Esophagus muscularis mucosa (tissue), 4 donors: ENCODE measurements around the gene HOXD9. TPM values are rescaled to one million over a fixed set of nuclear protein-coding genes. Genes with fewer than 3 reads are reported as not detected.

ENCODE experiments used
- DNase-seq: peaks from one replicate; pipeline ENCODE4 v3.0.0-alpha.2; 2017; ENCODE audit errors: extremely low spot score
- H3K27ac ChIP-seq, 4 donors: fragments of 200-600 bp; sonication (generic); replicated peaks in 1 of 4; 1 replicate in 3 of 4; 2 replicates in 1 of 4; pipeline ENCODE4 v1.5.1; 2016 to 2019; ENCODE audit warnings: mild to moderate bottlenecking in 1 of 4
- H3K27me3 ChIP-seq, 4 donors: fragments of 200-600 bp; sonication (generic); one replicate each; pipeline versions ENCODE4 v1.5.1 to v1.6.0; 2016 to 2019
- H3K36me3 ChIP-seq, 4 donors: fragments of 200-600 bp; sonication (generic); one replicate each; pipeline ENCODE4 v1.5.1; 2016 to 2019
- H3K4me1 ChIP-seq, 4 donors: fragments of 200-600 bp; sonication (generic); one replicate each; pipeline ENCODE4 v1.5.1; 2016 to 2019
- H3K4me3 ChIP-seq, 4 donors: fragments of 200-600 bp; sonication (generic); 1 replicate in 2 of 4; 2 replicates in 2 of 4; pipeline ENCODE4 v1.5.1; 2016 to 2019; ENCODE audit warnings: mild to moderate bottlenecking in 4 of 4, moderate library complexity in 1 of 4
- H3K9me3 ChIP-seq, 4 donors: fragments of 200-600 bp; sonication (generic); 1 replicate in 3 of 4; 2 replicates in 1 of 4; pipeline ENCODE4 v1.5.1; 2016 to 2019
- EP300 ChIP-seq: sonication (generic); formaldehyde crosslinking; IDR thresholded peaks from one replicate; pipeline ENCODE4 v1.6.1; 2017; ENCODE audit warnings: antibody characterized with exemption
- POLR2A ChIP-seq: fragments of 450-650 bp; IDR thresholded peaks from one replicate; pipeline ENCODE4 v1.6.1; 2017; ENCODE audit warnings: antibody characterized with exemption, moderate library complexity, mild to moderate bottlenecking, low read depth
- POLR2AphosphoS5 ChIP-seq, 2 donors: sonication (generic); formaldehyde crosslinking; IDR thresholded peaks; one replicate each; pipeline ENCODE4 v1.6.1; 2017; ENCODE audit warnings: antibody characterized with exemption in 2 of 2
- whole genome bisulfite sequencing: methylation state at CpG from one replicate; pipeline ENCODE4 v1.1.5; 2018; 5-methylcytosine and 5-hydroxymethylcytosine counted together
- intact Hi-C: fragments of 100-400 bp; cut with DNase I; formaldehyde crosslinking; loops from one replicate; pipeline ENCODE4 v1.15.1; 2023
- total RNA-seq, 4 donors: library from RNA; depleted of rRNA; stranded (reverse); fragments of >200 nt; gene quantifications; one replicate each; pipeline versions ENCODE4 v1.1.0 to v1.2.1, GENCODE V29; 2016
- TF ChIP-seq, protein P1 (sequence below), 3 experiments: fragments of 200-600 bp in 2 of 3; fragments of 450-650 bp in 1 of 3; sonication (generic) in 2 of 3; IDR thresholded peaks; one replicate each; pipeline ENCODE4 v1.5.1; 2017 to 2019; ENCODE audit warnings: antibody characterized with exemption in 3 of 3, mild to moderate bottlenecking in 2 of 3, moderate library complexity in 1 of 3

HOXD9 gene
- total RNA-seq, 4 donors from 2014 or later: 0.83 to 2.2 (median 0.99) TPM

DNA sequence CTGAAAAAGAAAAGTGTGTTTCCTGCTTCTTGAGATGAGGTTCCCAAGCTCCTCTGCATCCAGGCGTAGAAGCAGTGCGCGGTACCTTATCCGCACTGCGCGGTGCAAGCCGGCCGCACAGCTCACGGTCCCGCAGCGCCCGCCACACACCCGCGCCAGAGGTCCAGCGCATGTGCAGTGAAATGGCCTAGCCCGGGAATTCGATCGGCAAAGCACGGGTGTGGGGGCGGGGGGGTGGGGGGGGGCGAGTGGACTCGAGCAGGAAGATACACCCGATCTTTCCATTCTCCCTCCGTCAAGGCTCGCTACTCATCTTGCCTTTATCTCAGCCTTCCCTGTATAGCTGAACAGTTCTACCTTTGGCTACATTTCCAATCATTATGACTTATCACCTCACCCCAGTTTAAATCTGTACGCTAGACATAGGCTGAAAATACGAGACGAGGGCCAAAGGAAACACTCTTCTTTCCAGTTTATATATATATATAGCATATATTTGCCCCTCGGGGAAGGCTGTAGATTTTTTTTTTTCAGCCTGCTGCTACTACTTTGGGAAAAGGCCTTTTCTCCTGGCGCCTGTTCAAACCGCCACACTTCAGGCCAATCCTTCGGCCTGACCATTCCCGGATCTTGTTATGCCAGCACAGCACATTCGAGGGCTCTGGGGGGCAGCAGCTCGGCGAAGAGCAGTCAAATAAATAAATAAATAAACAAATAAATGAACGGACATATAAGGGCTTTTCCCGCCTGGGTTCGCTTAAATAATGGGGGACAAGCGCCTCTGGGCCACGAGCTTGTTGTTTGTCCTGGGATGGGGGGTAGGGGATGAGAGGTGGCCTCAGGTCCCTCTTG is 17.4 kb downstream of the HOXD9 start:
- H3K9me3 ChIP-seq: no peaks in the 10 kb centered on the region
- intact Hi-C loops: loop anchor here (2.0 to 5.0 kb wide), 3 partner anchors 317 to 499 kb away; no protein-coding TSS in a partner anchor
- peak overlapping the region; percentile 49 to 65 (median 54) for H3K4me3 ChIP-seq
- H3K27ac ChIP-seq: peak overlapping the region in 3 of 4 donors; percentile 22 to 65 (median 37)
- H3K27me3 ChIP-seq: peaks cover 14 to 91% (median 52%) of the 10 kb centered on the region in 4 donors
- H3K4me1 ChIP-seq: peaks cover 22 to 41% (median 31%) of the 10 kb centered on the region in 4 donors
- H3K36me3 ChIP-seq: no peaks in the 10 kb centered on the region
- TF ChIP-seq EP300 (no peak), POLR2AphosphoS5 (IDR thresholded peaks at IDR 0.05) (no peak), POLR2A (no peak)
- TF ChIP-seq, protein P1, sequence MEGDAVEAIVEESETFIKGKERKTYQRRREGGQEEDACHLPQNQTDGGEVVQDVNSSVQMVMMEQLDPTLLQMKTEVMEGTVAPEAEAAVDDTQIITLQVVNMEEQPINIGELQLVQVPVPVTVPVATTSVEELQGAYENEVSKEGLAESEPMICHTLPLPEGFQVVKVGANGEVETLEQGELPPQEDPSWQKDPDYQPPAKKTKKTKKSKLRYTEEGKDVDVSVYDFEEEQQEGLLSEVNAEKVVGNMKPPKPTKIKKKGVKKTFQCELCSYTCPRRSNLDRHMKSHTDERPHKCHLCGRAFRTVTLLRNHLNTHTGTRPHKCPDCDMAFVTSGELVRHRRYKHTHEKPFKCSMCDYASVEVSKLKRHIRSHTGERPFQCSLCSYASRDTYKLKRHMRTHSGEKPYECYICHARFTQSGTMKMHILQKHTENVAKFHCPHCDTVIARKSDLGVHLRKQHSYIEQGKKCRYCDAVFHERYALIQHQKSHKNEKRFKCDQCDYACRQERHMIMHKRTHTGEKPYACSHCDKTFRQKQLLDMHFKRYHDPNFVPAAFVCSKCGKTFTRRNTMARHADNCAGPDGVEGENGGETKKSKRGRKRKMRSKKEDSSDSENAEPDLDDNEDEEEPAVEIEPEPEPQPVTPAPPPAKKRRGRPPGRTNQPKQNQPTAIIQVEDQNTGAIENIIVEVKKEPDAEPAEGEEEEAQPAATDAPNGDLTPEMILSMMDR (IDR thresholded peaks at IDR 0.05): no peak
- WGBS: 18% methylated on average over 25 of the region's 41 CpGs
- DNase-seq: no peak

DNA sequence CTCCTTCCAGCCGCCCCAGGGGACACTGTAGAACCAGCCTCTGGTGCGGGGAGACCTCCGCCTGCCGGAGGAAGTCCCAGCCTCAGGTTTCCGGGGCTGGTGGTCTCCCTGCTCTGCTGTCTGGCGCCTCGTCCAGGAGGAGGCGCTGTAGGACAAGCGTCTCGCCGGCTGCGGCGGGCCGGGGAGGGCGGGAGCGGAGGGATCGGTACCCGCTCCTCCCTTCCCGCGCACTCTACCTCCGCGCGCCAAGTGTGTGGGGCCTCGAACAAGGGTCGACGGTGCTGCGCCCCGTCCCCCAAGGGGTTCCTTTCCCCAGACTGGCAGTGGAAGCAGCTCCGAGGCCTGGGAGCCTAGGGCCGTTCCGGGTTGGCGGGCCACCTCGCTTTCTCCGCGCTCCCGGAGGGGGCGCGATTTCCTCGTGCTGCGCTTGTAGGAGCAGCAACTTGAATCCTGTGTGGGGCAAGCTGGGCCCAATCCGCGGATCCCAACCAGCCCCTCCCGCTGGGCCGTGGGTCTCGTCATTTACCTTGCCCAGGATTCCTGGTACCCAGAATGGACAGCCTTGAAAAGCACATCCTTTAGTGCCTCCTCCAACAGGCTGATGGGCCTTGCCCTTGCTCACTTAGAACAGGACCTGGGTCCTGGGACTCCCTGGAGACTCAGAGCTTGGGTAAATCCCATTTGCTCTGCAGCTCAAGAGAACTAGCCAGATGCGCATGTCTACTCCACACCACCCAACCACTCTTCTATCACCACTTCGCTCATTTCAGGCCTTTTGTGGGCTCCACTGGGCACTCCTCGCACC is 18.2 kb downstream of the HOXD9 start:
- H3K9me3 ChIP-seq: no peaks in the 10 kb centered on the region
- H3K4me3 ChIP-seq: peak overlapping the region; percentile 49 to 65 (median 54)
- TF ChIP-seq, protein P1 (IDR thresholded peaks at IDR 0.05): peak; percentile 75 to 92 (median 87)
- no peak for TF ChIP-seq POLR2A
- no peaks in the 10 kb centered on the region for H3K36me3 ChIP-seq
- peak overlapping the region in 3 of 4 donors; percentile 22 to 37 (median 35) for H3K27ac ChIP-seq
- peaks cover 22 to 41% (median 30%) of the 10 kb centered on the region in 4 donors for H3K4me1 ChIP-seq
- H3K27me3 ChIP-seq: peaks cover 14 to 91% (median 51%) of the 10 kb centered on the region in 4 donors
- intact Hi-C loops: loop anchor here (2.0 to 5.0 kb wide), 3 partner anchors 317 to 498 kb away; no protein-coding TSS in a partner anchor
- WGBS: 11% methylated on average over 25 of the region's 48 CpGs
- DNase-seq: no peak

DNA sequence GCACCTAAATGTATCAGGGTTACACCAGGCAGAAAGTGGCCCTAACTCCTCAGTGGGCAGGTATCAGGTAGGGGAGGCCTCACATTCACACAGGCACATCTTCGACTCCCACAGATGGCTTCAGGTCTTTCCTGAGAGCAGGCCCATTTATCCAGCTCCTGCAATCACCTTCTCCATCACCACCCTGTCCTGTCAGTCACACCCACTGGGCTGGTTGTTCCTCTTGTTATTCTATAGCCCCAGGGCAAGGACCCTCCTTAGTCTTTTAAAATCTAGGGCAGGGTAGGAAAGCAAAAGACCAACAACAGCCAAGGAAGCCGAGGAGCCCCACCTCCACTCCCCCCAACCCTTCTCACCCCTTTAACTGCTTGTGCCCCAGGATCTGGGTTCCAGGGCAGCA is 19.8 kb downstream of the HOXD9 start:
- Histone ChIP-seq H3K9me3 (no peaks in the 10 kb centered on the region), H3K4me1 (peaks cover 17 to 29% (median 19%) of the 10 kb centered on the region in 4 donors), H3K4me3 (no peak overlapping the region), H3K36me3 (no peaks in the 10 kb centered on the region), H3K27me3 (peaks cover 8 to 91% (median 44%) of the 10 kb centered on the region in 4 donors), H3K27ac (no peak overlapping the region)
- 88% methylated on average over 2 of the region's 2 CpGs for WGBS
- intact Hi-C loops: loop anchor here (5.0 kb wide), 1 partner anchor 315 kb away; no protein-coding TSS in a partner anchor
- no peak for DNase-seq
- TF ChIP-seq, protein P1 (IDR thresholded peaks at IDR 0.05): no peak
- TF ChIP-seq EP300: no peak
- no peak for TF ChIP-seq POLR2A
- TF ChIP-seq POLR2AphosphoS5 (IDR thresholded peaks at IDR 0.05): no peak

DNA sequence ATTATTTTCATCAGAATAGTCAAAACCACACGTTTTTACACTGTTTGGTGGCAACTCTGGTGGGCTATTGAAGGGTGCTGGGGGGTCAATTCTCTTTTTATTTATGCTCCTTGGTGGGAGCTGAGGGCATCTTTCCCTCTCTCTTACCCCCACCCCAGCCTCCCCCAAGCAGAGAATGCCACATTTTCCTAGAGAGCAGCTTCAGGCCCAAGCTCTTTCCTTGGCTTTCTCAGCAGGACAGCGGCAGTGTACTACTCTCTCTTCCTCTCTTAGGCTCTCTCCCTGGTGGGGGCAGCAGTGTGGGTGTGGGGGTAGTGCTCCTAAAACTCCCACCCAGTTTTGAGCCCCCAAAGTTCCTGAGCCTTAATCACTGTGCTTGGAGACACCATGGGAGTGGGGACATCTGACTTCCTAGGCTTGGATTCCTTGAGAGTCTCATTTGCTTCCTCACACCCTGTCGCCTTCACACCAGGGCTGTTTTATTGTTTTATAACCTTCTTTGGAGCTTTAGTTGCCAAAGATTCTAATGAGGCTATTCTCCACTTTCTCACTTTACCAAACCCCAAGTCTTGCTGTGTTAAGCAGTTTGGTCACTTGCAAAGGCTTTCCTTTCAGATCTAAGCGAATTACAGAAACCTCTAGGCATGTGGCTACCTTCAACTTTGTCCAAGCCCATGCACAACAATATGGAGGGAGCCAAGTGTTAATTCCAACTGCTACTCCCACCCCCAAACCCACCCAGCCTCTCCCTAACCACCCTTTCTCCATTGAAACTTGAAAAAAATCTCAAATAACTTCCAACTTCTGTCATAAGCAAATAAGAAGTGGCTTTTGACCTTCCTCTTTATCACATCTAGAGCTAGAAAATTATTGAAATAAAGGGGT is 22.8 kb downstream of the HOXD9 start:
- Histone ChIP-seq H3K4me3 (no peak overlapping the region), H3K4me1 (peaks cover 6 to 15% (median 8%) of the 10 kb centered on the region in 4 donors), H3K27ac (no peak overlapping the region), H3K27me3 (peaks cover 0 to 91% (median 50%) of the 10 kb centered on the region in 4 donors), H3K9me3 (no peaks in the 10 kb centered on the region), H3K36me3 (no peaks in the 10 kb centered on the region)
- no peak for TF ChIP-seq POLR2AphosphoS5 (IDR thresholded peaks at IDR 0.05)
- TF ChIP-seq, protein P1 (IDR thresholded peaks at IDR 0.05): no peak
- whole genome bisulfite sequencing: 49% methylated on average over 4 of the region's 4 CpGs
- DNase-seq: no peak
- intact Hi-C loops: no loop called here
